Mucosa of descending colon (tissue), 3 donors: ENCODE results near the gene JAZF1. TPM values are rescaled to one million over a fixed set of nuclear protein-coding genes. Genes with fewer than 3 reads are reported as not detected.

Source experiments
- ATAC-seq: fragments of 200-7000 bp; cut with Tn5 transposase; one replicate; pipeline ENCODE4 v1.9.1; 2020; ENCODE audit warnings: mild to moderate bottlenecking, moderate library complexity
- DNase-seq, 3 donors: peaks; one replicate each; pipeline ENCODE4 v3.0.0-alpha.2; 2020
- H3K36me3 ChIP-seq: fragments of 200-600 bp; one replicate; pipeline ENCODE4 v1.8.0; 2021; ENCODE audit warnings: low read depth, mild to moderate bottlenecking
- H3K4me1 ChIP-seq: fragments of 200-600 bp; one replicate; pipeline ENCODE4 v1.8.0; 2021; ENCODE audit warnings: low read depth, mild to moderate bottlenecking
- H3K4me3 ChIP-seq: fragments of 200-600 bp; one replicate; pipeline ENCODE4 v1.8.0; 2021; ENCODE audit warnings: mild to moderate bottlenecking
- H3K9me3 ChIP-seq: fragments of 200-600 bp; one replicate; pipeline ENCODE4 v1.8.0; 2021; ENCODE audit warnings: mild to moderate bottlenecking
- CTCF ChIP-seq: fragments of 200-600 bp; IDR thresholded peaks from one replicate; pipeline ENCODE4 v1.8.0; 2022; ENCODE audit warnings: antibody characterized with exemption, mild to moderate bottlenecking
- intact Hi-C, 2 donors: fragments of 100-400 bp; cut with DNase I in 1 of 2; cut with micrococcal nuclease in 1 of 2; formaldehyde crosslinking; loops; one replicate each; pipeline versions ENCODE4 v1.11.0 to v1.11.1; 2022; cut with DNase I, micrococcal nuclease
- total RNA-seq, 3 donors: library from RNA; stranded (reverse); fragmentation: NEBNext Ultra II Directional in 2 of 3; extraction: Animal tissue kit (Norgen Biotek cat#: 25700) in 2 of 3; gene quantifications; one replicate each; pipeline versions ENCODE4 v1.2.1 to v1.2.4, GENCODE V29; 2021 to 2023
- donor health status: DM: no; HTN: no; CAD: no; lungs with moderate emphysema.
- donor health status: DM: no; HTN: no; CAD: no.
- donor health status: DM: no; HTN: yes; CAD: no.

The JAZF1 gene
- total RNA-seq, 3 donors from 2014 or later, result 4.9 to 68.4 (median 6.4) TPM

DNA sequence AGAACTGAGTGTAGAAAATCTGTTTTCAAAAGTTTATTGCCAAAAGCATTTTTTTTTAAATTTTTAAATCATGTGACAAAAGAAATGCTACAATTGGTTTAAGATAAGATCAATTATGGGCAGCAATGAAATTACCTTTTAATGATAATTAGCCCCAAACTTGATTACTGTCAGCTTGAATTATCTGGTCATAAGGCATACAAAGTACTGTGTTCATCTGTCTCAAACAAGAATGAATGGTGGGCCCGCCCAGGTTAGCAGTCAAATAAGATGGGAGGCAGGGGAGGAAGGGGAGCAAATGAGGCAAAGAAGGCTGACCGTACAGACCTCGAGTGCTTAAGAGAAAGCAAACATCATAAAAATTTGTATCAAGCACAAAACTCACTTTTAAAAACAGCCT lies 68.1 kb downstream of the JAZF1 start:
- DNase-seq, result no peak
- no peak for TF ChIP-seq CTCF
- no peak for ATAC-seq
- intact Hi-C loops, result no loop called here
- Histone ChIP-seq H3K9me3 (no peaks in the 10 kb centered on the region), H3K36me3 (no peaks in the 10 kb centered on the region), H3K4me1 (peaks cover 2% of the 10 kb centered on the region), H3K4me3 (no peak overlapping the region)

DNA sequence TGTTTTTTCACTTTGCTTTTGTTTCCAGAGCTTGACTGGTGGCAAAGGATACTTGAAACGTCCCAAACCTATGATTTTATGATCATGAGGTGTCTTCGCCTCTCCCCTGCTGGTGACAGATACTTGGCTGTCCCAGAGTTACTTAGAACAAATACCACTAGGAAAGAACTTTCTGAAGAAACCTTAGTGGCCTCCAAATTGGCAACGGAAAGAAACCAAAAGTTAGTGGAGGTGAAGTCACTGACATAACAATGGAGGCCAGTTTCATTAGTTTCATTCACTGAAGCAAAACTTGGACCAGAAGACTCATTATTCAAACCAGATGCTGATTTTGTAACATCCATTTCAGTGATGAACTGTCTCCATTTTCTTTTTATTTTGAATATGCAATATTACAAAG lies 68.6 kb downstream of the JAZF1 start:
- no peak for DNase-seq
- intact Hi-C loops, result no loop called here
- H3K4me3 ChIP-seq, result no peak overlapping the region
- H3K4me1 ChIP-seq, result peaks cover 2% of the 10 kb centered on the region
- TF ChIP-seq CTCF, result no peak
- ATAC-seq, result no peak
- no peaks in the 10 kb centered on the region for H3K36me3 ChIP-seq
- H3K9me3 ChIP-seq, result no peaks in the 10 kb centered on the region

- TF ChIP-seq CTCF, result no peak
- DNase-seq (no peak), ATAC-seq (no peak)
- H3K36me3 ChIP-seq, result no peaks in the 10 kb centered on the region
- peaks cover 2% of the 10 kb centered on the region for H3K4me1 ChIP-seq
- intact Hi-C loops, result no loop called here
- no peaks in the 10 kb centered on the region for H3K9me3 ChIP-seq
- no peak overlapping the region for H3K4me3 ChIP-seq
Measured at GRCh38 chr7:28110427-28111012, 70.1 kb downstream of the JAZF1 start.

- ATAC-seq (no peak), DNase-seq (no peak)
- no peak overlapping the region for H3K4me3 ChIP-seq
- TF ChIP-seq CTCF, result no peak
- no peaks in the 10 kb centered on the region for H3K36me3 ChIP-seq
- intact Hi-C loops, result no loop called here
- H3K9me3 ChIP-seq, result no peaks in the 10 kb centered on the region
- H3K4me1 ChIP-seq, result peaks cover 2% of the 10 kb centered on the region
Measured at GRCh38 chr7:28108747-28109146, 71.8 kb downstream of the JAZF1 start.

DNA sequence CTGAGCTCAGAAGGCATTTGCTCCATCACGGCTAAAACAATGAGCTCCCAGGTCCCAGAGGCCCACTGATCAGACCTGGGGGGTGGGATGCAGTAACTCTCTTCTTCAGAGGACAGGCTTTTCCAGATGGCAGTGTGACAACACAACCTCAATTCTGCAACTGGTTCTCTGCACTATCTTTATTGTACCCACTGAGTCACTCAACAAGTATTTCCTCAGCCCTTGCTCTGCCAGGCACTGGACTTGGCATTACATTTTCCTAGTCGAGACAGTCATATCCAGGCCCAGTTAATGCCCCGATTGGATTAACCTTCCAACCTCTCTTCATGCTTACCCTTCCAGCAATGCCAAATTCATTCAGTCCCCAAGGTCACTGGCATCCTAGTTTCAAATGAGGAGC lies 72.6 kb downstream of the JAZF1 start:
- TF ChIP-seq CTCF, result no peak
- intact Hi-C loops, result no loop called here
- no peak overlapping the region for H3K4me3 ChIP-seq
- no peaks in the 10 kb centered on the region for H3K9me3 ChIP-seq
- no peaks in the 10 kb centered on the region for H3K36me3 ChIP-seq
- no peak for DNase-seq
- peaks cover 2% of the 10 kb centered on the region for H3K4me1 ChIP-seq
- ATAC-seq, result no peak

DNA sequence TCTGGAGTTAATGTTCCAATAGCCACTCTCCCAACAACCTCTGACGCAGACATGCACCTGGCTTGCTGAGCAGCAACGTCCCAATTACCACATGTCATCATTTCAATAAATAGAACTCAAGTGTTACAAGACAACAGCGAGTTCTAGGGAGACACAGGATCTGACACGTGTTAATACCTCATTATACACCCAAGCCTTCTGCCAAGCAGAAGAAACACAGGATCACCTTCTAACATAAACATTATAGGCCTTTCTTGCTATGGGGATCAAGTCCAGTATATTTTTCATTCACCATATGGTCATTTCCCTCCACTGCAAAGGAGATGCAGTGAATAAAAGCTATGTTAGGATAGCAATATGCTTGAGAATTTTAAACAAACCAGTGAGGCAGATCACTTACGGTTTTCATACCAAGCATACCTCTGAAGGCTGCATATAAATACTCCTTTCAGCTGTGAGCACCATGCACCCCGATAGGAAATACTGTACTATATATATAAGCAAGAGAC lies 74.2 kb downstream of the JAZF1 start:
- Histone ChIP-seq H3K36me3 (no peaks in the 10 kb centered on the region), H3K4me3 (no peak overlapping the region), H3K9me3 (no peaks in the 10 kb centered on the region), H3K4me1 (no peaks in the 10 kb centered on the region)
- no peak for ATAC-seq
- intact Hi-C loops, result no loop called here
- DNase-seq, result no peak
- no peak for TF ChIP-seq CTCF
